Hematopoietic multipotent progenitor cell treated with erythropoietin and hydrocortisone succinate and interleukin-3 and kit ligand, for 6 days (in vitro differentiated cells): ENCODE data around the gene CLDN17.

ENCODE experiments used
- DNase-seq: peaks from one replicate; pipeline ENCODE4 v3.0.0-alpha.2; 2015

Gene CLDN17

DNA sequence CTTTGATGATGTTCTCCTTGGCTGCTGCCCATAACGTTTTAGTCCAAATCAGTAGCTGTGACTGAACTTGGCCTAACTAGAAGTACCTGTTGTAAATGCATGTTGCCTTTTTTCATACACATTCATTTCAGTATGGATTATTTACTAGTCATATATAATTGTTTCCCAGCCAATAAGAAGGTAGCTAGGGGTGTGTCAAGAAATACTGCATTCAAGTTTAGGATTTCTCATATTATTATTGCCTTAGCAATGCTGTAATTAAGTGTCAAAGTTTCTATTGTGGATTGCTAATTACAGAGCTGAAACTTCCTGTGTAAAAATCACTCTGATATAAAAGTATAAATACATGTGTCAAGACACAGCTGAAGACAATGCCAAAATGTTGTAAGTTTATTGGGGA is at the start of gene CLDN17:
Gene CLDN17, minus strand, starts transcription at position 101 of the 400 bp plus-strand sequence. CDS start 188 bp downstream, outside the sequence.
- no peak for DNase-seq

DNA sequence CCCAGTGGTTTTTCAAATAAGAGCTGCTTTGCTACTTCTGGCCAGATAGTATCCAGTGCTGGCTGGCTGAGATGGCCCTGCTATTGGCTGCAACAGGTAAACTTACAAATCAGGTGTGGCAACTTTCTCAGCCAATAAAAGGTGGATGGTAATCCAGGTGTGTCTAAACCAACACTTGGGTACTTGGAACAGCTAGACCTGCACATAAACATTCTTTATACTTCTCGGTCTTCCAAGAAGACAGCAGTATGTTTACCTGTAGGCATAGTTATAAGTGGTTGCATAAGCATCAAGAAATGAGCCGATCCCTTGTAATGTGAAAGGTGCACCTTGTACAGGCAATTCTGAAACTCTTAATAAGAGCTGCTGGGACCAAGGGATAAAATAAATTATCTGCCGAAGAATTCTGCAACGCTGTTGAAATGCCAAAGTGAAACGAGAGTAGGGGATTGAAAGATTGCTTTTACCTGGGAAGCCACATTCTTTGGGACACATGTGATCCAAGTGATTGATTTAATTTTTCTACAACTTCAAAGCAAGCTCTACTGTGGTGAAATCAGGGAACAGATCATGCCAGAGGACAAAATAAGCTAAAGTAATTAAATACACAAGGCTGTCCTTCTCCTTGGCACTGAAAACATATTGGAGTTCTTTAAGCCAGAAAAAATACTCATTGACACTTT is 49.6 kb upstream of the CLDN17 start, which contains the start of gene CLDN8:
Gene CLDN8, minus strand, starts transcription at position 57 of the 683 bp plus-strand sequence. CDS start 172 bp downstream, outside the sequence.
- DNase-seq: no peak

GRCh38 chr21:30211071-30211470 is 44.5 kb upstream of the CLDN17 start:
- no peak for DNase-seq

DNA sequence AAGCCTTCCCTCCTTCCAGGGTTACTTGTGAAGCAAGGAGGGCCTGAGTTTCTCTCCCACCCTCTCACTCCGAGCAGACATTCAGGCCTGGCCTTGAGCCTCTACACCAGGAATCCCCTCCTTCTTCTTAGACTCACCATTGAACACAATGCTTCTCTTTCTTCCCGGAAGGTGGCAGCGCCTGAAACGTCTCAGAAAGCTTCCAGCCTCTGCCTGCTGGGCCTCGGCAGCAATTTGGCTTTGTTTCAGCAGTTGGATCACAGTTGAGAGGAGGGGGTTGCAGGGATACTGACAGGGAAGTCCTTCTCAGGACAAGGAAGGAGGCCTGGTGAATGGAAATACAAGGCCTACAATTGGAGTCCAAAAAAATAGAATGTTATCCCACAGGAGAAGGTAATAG is 43.0 kb upstream of the CLDN17 start:
- no peak for DNase-seq

- no peak for DNase-seq
Observed at GRCh38 chr21:30207252-30207579, 40.6 kb upstream of the CLDN17 start.

DNA sequence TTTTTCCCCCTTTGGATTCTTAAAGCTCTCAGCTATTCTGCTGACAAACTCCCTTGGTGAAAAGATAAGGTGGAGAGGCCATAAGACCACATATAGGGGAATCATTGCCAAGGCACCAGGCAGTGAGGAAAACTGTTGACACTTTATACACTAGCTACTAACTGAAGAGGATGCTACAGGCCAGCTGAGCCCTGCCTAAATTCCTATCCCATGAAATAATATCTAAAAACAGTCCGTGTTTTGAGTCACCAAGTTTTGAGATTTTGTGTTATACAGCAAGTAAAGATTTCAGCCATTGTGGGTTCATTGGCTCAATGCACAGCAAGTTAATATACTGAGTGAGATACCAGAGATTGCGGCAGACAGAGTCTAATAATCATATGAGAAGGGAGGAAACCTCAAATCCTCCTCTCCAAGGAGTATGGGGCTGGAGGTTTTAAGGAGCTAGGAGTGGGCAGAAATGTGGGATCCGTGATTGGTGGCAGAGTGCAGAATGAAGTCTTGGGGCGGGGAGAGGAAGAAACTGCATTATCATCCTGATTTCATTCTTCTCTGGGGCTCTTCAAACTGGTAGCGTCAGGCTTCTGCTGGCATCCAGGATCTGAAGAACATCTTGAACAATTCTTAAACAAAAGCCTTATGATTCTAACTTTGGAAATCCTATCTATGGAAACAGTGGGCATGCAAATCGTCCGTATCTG is 40.1 kb upstream of the CLDN17 start:
- DNase-seq: no peak

- no peak for DNase-seq
Observed at GRCh38 chr21:30200000-30200399, 33.4 kb upstream of the CLDN17 start.

GRCh38 chr21:30194701-30195299 is 28.2 kb upstream of the CLDN17 start:
- peak; percentile 76 for DNase-seq

- DNase-seq: no peak
Observed at GRCh38 chr21:30193201-30193600, 26.6 kb upstream of the CLDN17 start.

- DNase-seq: no peak
Observed at GRCh38 chr21:30190554-30190953, 23.9 kb upstream of the CLDN17 start.

GRCh38 chr21:30189773-30190172 is 23.2 kb upstream of the CLDN17 start:
- no peak for DNase-seq

- DNase-seq: no peak
Observed at GRCh38 chr21:30186242-30186641, 19.6 kb upstream of the CLDN17 start.

DNA sequence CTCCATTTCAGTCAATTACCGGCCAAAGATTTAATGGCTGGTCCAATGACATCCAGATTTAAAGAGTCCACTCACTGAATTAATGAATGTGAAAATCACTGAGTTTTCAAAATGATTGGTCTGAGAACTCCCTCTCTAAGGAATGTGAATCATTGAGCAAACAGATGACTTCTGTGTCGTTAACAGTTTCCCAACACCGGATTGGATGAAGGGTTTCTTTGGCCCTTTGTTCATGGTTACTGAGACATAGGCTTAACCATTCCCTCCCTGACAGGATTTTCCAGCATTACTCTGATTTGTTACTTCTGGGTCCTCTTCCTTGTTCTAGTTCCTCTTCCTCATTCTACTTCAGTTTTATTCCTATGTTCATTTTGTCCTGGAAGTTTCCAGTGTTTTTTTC is 1.5 kb upstream of the CLDN17 start:
- no peak for DNase-seq

- DNase-seq: no peak
Observed at GRCh38 chr21:30166171-30166570, 434 bp downstream of the CLDN17 start.

DNA sequence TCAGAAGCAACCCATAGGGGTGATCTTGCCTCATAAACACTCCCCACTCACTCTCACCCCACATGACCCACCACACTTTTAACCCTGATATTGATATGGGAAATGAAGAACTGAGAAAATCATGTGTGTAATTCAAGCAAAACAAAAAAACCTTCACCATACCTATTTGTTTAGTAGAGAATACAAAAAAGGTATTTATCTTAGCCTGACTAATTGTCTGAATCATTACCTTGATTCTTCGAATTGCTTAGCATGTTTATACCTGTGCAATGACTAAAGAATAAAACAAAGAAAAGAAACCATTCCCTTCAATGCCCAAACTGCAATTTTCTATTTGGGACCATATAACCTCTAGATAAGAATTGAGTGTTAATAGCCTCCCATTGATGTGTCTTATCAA is 1.8 kb downstream of the CLDN17 start:
- DNase-seq: no peak

DNA sequence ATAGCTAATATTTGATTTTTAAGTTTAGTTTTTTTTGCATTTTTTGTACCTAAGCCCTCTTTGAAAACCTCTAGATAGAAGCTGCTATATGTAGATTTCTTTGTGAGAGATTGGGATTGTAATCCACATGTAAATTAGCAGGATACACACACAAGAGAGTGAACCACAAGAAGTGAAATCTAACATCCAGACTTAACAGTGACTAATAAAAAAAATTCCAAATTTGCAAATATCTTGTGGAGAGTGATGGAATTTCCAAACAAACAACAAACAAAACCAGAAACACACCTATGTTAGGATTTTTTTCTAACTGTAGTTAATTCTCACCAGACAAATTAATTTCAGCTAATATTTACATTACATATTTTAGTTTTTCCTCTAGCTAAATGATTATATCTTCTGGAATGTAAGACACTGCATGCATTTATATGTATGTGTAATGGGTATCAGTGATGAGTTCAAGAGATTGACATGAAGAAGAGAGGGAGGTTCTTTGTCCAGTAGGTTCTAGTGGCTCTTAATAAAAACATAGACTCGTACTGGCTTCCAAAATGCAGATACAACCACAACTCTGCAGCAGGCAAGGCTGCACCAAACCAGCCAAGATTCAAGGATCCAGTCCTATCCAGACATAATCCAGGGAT is 12.8 kb downstream of the CLDN17 start:
- no peak for DNase-seq

DNA sequence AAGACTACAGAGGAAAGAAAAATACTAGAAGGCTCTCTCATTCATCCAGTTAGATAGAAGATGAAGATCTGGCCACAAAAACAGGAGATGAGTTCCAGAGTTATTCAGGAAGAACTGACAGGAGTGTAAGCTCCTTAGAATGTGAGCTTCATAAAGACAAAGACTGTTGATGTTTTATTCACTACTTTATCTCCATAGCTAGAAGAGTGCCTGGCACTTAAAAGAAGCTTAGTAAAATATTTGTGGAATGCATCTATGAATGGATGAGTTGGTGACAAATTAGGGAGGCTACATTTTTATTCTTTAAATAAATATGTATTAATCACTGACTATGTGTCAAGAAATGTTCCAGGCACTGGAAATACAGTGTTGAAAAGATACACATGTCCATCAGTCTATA is 13.8 kb downstream of the CLDN17 start:
- no peak for DNase-seq

GRCh38 chr21:30148906-30149305 is 17.7 kb downstream of the CLDN17 start:
- DNase-seq: no peak

DNA sequence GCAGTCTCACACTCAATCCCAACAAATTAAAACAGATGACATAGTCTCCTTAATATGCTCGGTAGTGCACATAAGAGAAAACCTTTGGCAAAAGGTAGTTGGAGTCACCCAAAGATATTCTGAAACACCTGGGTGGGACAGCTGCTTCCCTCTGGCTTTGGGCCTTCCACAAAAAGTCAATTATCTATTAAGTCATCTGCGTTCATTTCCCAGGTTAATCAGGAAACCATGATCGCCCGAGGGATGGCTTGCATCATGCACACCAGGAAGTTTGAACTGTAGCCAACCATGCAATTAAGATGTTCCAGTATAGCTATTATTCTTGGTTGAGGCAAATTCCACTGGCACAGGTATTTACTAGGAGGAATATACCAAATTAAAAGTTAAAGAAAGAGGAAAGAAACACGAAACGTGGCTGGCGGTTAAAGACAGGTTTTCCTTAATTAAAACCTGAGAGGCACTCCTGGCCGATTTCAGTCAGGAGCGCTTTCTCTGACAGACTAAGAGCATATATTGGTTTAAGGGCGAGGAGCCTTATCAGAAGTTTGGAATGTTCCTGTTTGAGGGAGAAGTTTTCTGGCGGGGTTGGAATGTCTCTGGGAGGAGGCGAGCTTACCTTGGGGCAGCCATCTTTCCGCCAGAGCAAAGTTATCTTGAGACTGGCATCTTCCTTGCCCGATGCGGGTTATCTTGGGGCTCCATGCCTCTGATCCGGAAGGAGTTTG is 19.9 kb downstream of the CLDN17 start:
- DNase-seq: no peak

DNA sequence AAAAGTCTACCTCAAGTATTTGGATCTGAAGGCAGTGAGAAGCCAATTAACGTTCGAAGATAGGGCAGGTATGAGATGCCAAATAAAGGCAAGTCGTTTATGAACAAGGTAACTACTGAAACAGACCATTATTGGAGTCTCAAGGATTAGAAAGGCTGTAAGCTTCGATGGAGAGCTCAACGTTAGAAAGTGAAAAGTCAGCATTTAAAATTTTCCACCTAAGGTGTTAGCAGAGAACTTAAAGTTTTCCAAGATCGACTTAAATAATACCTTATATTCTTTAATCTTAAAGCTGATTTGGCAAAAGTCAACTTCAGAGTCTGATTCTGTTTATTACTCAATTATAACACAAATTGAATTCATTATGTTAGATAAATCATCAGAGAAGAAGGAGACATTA is 28.1 kb downstream of the CLDN17 start:
- DNase-seq: no peak

- no peak for DNase-seq
Observed at GRCh38 chr21:30129246-30129645, 37.4 kb downstream of the CLDN17 start.

DNA sequence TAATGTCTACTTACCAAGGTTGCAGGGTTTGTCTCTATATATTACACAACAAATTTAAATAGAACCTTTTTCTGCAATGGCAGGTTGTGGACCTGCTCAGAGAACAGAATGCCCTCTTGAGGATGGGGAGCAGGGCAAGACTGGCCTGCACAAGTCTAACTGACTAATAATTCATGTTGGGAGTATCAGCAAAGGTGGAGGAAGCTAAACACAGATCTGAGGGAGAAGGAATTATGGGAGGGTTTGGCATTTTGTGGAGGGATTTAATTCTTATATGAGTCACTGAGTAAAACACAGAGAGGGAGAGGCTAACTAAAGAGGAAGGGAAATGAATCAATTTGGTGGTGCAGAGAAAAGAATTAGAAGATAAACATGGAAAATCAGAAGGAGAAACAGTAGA is 40.0 kb downstream of the CLDN17 start:
- no peak for DNase-seq

GRCh38 chr21:30117631-30118030 is 49.0 kb downstream of the CLDN17 start:
- no peak for DNase-seq
